ES-I3 (cell line): ENCODE measurements around the gene SON.

Experiments used
- H3K36me3 ChIP-seq: 2 replicates; pipeline ENCODE4 v1.6.1; 2013; ENCODE audit warnings: mild to moderate bottlenecking, low read length, control low read depth, moderate library complexity; ENCODE audit not compliant: insufficient read depth
- H3K4me1 ChIP-seq: 2 replicates; pipeline ENCODE4 v1.6.1; 2013; ENCODE audit warnings: mild to moderate bottlenecking, control low read depth, low read length; ENCODE audit not compliant: insufficient read depth
- H3K9ac ChIP-seq: 2 replicates; pipeline ENCODE4 v1.6.1; 2013; ENCODE audit warnings: low read depth, mild to moderate bottlenecking, low read length, moderate library complexity
- H3K9me3 ChIP-seq: 2 replicates; pipeline ENCODE4 v1.6.1; 2013; ENCODE audit warnings: mild to moderate bottlenecking, low read length, moderate library complexity; ENCODE audit not compliant: control insufficient read depth, insufficient read depth

Gene SON

GRCh38 chr21:33552093-33552998, 9.5 kb downstream of the SON start:
- Histone ChIP-seq H3K9me3 (no peaks in the 10 kb centered on the region), H3K36me3 (peaks cover 58% of the 10 kb centered on the region), H3K9ac (no peak overlapping the region), H3K4me1 (no peaks in the 10 kb centered on the region)

GRCh38 chr21:33552999-33553598, 10.3 kb downstream of the SON start:
- Histone ChIP-seq H3K9me3 (no peaks in the 10 kb centered on the region), H3K36me3 (peaks cover 65% of the 10 kb centered on the region), H3K9ac (no peak overlapping the region), H3K4me1 (no peaks in the 10 kb centered on the region)

- Histone ChIP-seq H3K4me1 (no peaks in the 10 kb centered on the region), H3K9me3 (no peaks in the 10 kb centered on the region), H3K36me3 (peaks cover 72% of the 10 kb centered on the region), H3K9ac (no peak overlapping the region)
Measured at GRCh38 chr21:33554236-33554981, 11.6 kb downstream of the SON start.

- Histone ChIP-seq H3K9me3 (no peaks in the 10 kb centered on the region), H3K4me1 (no peaks in the 10 kb centered on the region), H3K36me3 (peaks cover 72% of the 10 kb centered on the region), H3K9ac (no peak overlapping the region)
Measured at GRCh38 chr21:33554982-33555344, 12.1 kb downstream of the SON start.

GRCh38 chr21:33557447-33557846, 14.6 kb downstream of the SON start:
- Histone ChIP-seq H3K9me3 (no peaks in the 10 kb centered on the region), H3K36me3 (peaks cover 62% of the 10 kb centered on the region), H3K4me1 (no peaks in the 10 kb centered on the region), H3K9ac (no peak overlapping the region)

- no peak overlapping the region for H3K9ac ChIP-seq
- H3K36me3 ChIP-seq, result peaks cover 48% of the 10 kb centered on the region
- H3K9me3 ChIP-seq, result no peaks in the 10 kb centered on the region
- no peaks in the 10 kb centered on the region for H3K4me1 ChIP-seq
Measured at GRCh38 chr21:33558777-33559421, 16.1 kb downstream of the SON start.

- H3K9ac ChIP-seq, result no peak overlapping the region
- H3K4me1 ChIP-seq, result no peaks in the 10 kb centered on the region
- H3K36me3 ChIP-seq, result peaks cover 43% of the 10 kb centered on the region
- no peaks in the 10 kb centered on the region for H3K9me3 ChIP-seq
Measured at GRCh38 chr21:33559813-33560212, 17.0 kb downstream of the SON start.

GRCh38 chr21:33560965-33561364, 18.1 kb downstream of the SON start:
- Histone ChIP-seq H3K4me1 (no peaks in the 10 kb centered on the region), H3K36me3 (peaks cover 40% of the 10 kb centered on the region), H3K9ac (no peak overlapping the region), H3K9me3 (no peaks in the 10 kb centered on the region)

GRCh38 chr21:33561373-33561772, 18.5 kb downstream of the SON start:
- Histone ChIP-seq H3K36me3 (peaks cover 40% of the 10 kb centered on the region), H3K4me1 (no peaks in the 10 kb centered on the region), H3K9ac (no peak overlapping the region), H3K9me3 (no peaks in the 10 kb centered on the region)

- Histone ChIP-seq H3K4me1 (no peaks in the 10 kb centered on the region), H3K9me3 (no peaks in the 10 kb centered on the region), H3K9ac (no peak overlapping the region), H3K36me3 (peaks cover 39% of the 10 kb centered on the region)
Measured at GRCh38 chr21:33562389-33562788, 19.6 kb downstream of the SON start.

GRCh38 chr21:33566514-33566913, 23.7 kb downstream of the SON start:
- no peaks in the 10 kb centered on the region for H3K9me3 ChIP-seq
- peaks cover 19% of the 10 kb centered on the region for H3K36me3 ChIP-seq
- no peak overlapping the region for H3K9ac ChIP-seq
- H3K4me1 ChIP-seq, result no peaks in the 10 kb centered on the region

- H3K4me1 ChIP-seq, result no peaks in the 10 kb centered on the region
- H3K36me3 ChIP-seq, result peaks cover 22% of the 10 kb centered on the region
- no peaks in the 10 kb centered on the region for H3K9me3 ChIP-seq
- H3K9ac ChIP-seq, result no peak overlapping the region
Measured at GRCh38 chr21:33567914-33568313, 25.1 kb downstream of the SON start.

- Histone ChIP-seq H3K4me1 (no peaks in the 10 kb centered on the region), H3K9ac (no peak overlapping the region), H3K9me3 (no peaks in the 10 kb centered on the region), H3K36me3 (peaks cover 22% of the 10 kb centered on the region)
Measured at GRCh38 chr21:33568448-33568847, 25.6 kb downstream of the SON start.

GRCh38 chr21:33569991-33570390, 27.2 kb downstream of the SON start:
- Histone ChIP-seq H3K36me3 (peaks cover 27% of the 10 kb centered on the region), H3K4me1 (no peaks in the 10 kb centered on the region), H3K9ac (no peak overlapping the region), H3K9me3 (no peaks in the 10 kb centered on the region)
